Breast epithelium (tissue), 4 donors: ENCODE data around the gene PCDHGA8. TPM values are rescaled to one million over a fixed set of nuclear protein-coding genes. Genes with fewer than 3 reads are reported as not detected.
"Not testable (repeated sequence)": the region's sequence is repeated elsewhere in the genome, so short reads cannot be mapped to it uniquely, and the experiment has no call there.

ENCODE experiments used
- DNase-seq, 2 donors: peaks; one replicate each; pipeline ENCODE4 v3.0.0-alpha.2; 2019; ENCODE audit warnings: low spot score in 2 of 2
- H3K27ac ChIP-seq, 2 donors: fragments of 200-600 bp; sonication (generic) in 1 of 2; one replicate each; pipeline ENCODE4 v1.5.1; 2016 to 2019; ENCODE audit warnings: mild to moderate bottlenecking in 1 of 2
- H3K27me3 ChIP-seq, 2 donors: fragments of 200-600 bp; sonication (generic) in 1 of 2; one replicate each; pipeline versions ENCODE4 v1.5.1 to v1.6.0; 2017 to 2019; ENCODE audit warnings: control low read depth in 1 of 2, mild to moderate bottlenecking in 1 of 2
- H3K36me3 ChIP-seq: fragments of 200-600 bp; one replicate; pipeline ENCODE4 v1.5.1; 2019
- H3K4me1 ChIP-seq, 2 donors: fragments of 200-600 bp; sonication (generic); one replicate each; pipeline ENCODE4 v1.5.1; 2016 to 2019; ENCODE audit warnings: control low read depth in 1 of 2
- H3K4me3 ChIP-seq, 3 donors: fragments of 200-600 bp; sonication (generic); 1 replicate in 2 of 3; 2 replicates in 1 of 3; pipeline ENCODE4 v1.5.1; 2016 to 2019; ENCODE audit warnings: mild to moderate bottlenecking in 3 of 3, moderate library complexity in 2 of 3
- H3K9me3 ChIP-seq, 2 donors: fragments of 200-600 bp; sonication (generic) in 1 of 2; one replicate each; pipeline ENCODE4 v1.5.1; 2016 to 2019; ENCODE audit warnings: control low read depth in 1 of 2
- CTCF ChIP-seq, 3 donors: fragments of 450-650 bp; IDR thresholded peaks; one replicate each; pipeline ENCODE4 v1.5.1; 2016 to 2017; ENCODE audit warnings: antibody characterized with exemption in 3 of 3, mild to moderate bottlenecking in 3 of 3, moderate library complexity in 3 of 3
- POLR2A ChIP-seq: fragments of 450-650 bp; IDR thresholded peaks from one replicate; pipeline ENCODE4 v1.6.1; 2016; ENCODE audit warnings: antibody characterized with exemption, mild to moderate bottlenecking, moderate library complexity
- POLR2AphosphoS5 ChIP-seq, 3 donors: sonication (generic); formaldehyde crosslinking; IDR thresholded peaks; one replicate each; pipeline ENCODE4 v1.6.1; 2017; ENCODE audit warnings: antibody characterized with exemption in 3 of 3
- intact Hi-C: fragments of 100-400 bp; cut with DNase I; formaldehyde crosslinking; loops from one replicate; pipeline ENCODE4 v1.15.1; 2023; ENCODE audit warnings: low total_unique reads
- total RNA-seq, 3 donors: library from RNA; depleted of rRNA; stranded (reverse); fragments of >200 nt; gene quantifications; one replicate each; pipeline ENCODE4 v1.1.0, GENCODE V29; 2016

PCDHGA8 gene
- total RNA-seq, 3 donors from 2014 or later: 2.6 to 7.2 (median 6.0) TPM

GRCh38 chr5:141411575-141411974, 19.1 kb downstream of the PCDHGA8 start:
- intact Hi-C loops: no loop called here
- no peaks in the 10 kb centered on the region for H3K36me3 ChIP-seq
- H3K27ac ChIP-seq: no peak overlapping the region
- DNase-seq: no peak
- no peaks in the 10 kb centered on the region for H3K27me3 ChIP-seq
- peaks cover 72 to 99% of the 10 kb centered on the region in 2 donors for H3K9me3 ChIP-seq
- TF ChIP-seq CTCF (IDR thresholded peaks at IDR 0.05) (no peak), POLR2A (no peak), POLR2AphosphoS5 (IDR thresholded peaks at IDR 0.05) (no peak)
- peak overlapping the region in 1 of 3 donors; percentile 18 for H3K4me3 ChIP-seq
- no peaks in the 10 kb centered on the region for H3K4me1 ChIP-seq

- intact Hi-C loops: no loop called here
- Histone ChIP-seq H3K4me3 (peak within 1 kb of the TSS; percentile 29 to 59 (median 30)), H3K27ac (no peak within 1 kb of the TSS), H3K27me3 (no peaks in the 10 kb centered on the region), H3K9me3 (peaks cover 73 to 99% of the 10 kb centered on the region in 2 donors), H3K4me1 (no peaks in the 10 kb centered on the region), H3K36me3 (no peaks in the 10 kb centered on the region)
- DNase-seq: no peak
- no peak for TF ChIP-seq POLR2AphosphoS5 (IDR thresholded peaks at IDR 0.05)
- peak in 1 of 3 donors; percentile 19 for TF ChIP-seq CTCF (IDR thresholded peaks at IDR 0.05)
Observed at GRCh38 chr5:141412854-141413539, 20.6 kb downstream of the PCDHGA8 start, which contains the start of gene PCDHGA10. PCDHGA10 (plus strand) TSS chr5:141412987; CDS start chr5:141413176, 189 bp downstream.

GRCh38 chr5:141413540-141414069, 21.2 kb downstream of the PCDHGA8 start:
- H3K4me3 ChIP-seq: peak overlapping the region; percentile 29 to 59 (median 30)
- no peak for TF ChIP-seq CTCF (IDR thresholded peaks at IDR 0.05)
- TF ChIP-seq POLR2AphosphoS5 (IDR thresholded peaks at IDR 0.05): no peak
- no peak for TF ChIP-seq POLR2A
- H3K27me3 ChIP-seq: no peaks in the 10 kb centered on the region
- H3K9me3 ChIP-seq: peaks cover 73 to 99% of the 10 kb centered on the region in 2 donors
- H3K27ac ChIP-seq: no peak overlapping the region
- intact Hi-C loops: no loop called here
- H3K36me3 ChIP-seq: no peaks in the 10 kb centered on the region
- no peak for DNase-seq
- no peaks in the 10 kb centered on the region for H3K4me1 ChIP-seq

- DNase-seq, intact Hi-C loops, H3K27ac ChIP-seq, H3K36me3 ChIP-seq, H3K27me3 ChIP-seq, H3K4me1 ChIP-seq: not testable (repeated sequence)
- Histone ChIP-seq H3K9me3 (peaks cover 73 to 99% of the 10 kb centered on the region in 2 donors), H3K4me3 (peak overlapping the region in 1 of 3 donors; percentile 31)
Observed at GRCh38 chr5:141414548-141415274, 22.3 kb downstream of the PCDHGA8 start.

- Histone ChIP-seq H3K4me3 (peak overlapping the region in 1 of 3 donors; percentile 12), H3K9me3 (peaks cover 72 to 99% of the 10 kb centered on the region in 2 donors)
- DNase-seq, H3K36me3 ChIP-seq, H3K4me1 ChIP-seq, intact Hi-C loops, H3K27me3 ChIP-seq, H3K27ac ChIP-seq: not testable (repeated sequence)
Observed at GRCh38 chr5:141415275-141415618, 22.8 kb downstream of the PCDHGA8 start.
